IMR-90 (cell line): ENCODE data around the gene VSTM2A. TPM values are rescaled to one million over a fixed set of nuclear protein-coding genes. Genes with fewer than 3 reads are reported as not detected.

ENCODE experiments used
- ATAC-seq: fragments of 200-7000 bp; cut with Tn5 transposase; 2 replicates; pipeline ENCODE4 v1.9.1; 2020; ENCODE audit warnings: low read depth, mild to moderate bottlenecking, moderate library complexity
- BruUV-seq: library from RNA; stranded (reverse); fragments of 400-500 nt; replicated peaks from 2 replicates; lab custom pipeline; 2021; lab: Mats Ljungman, UMichigan
- CTCF ChIA-PET: fragments of 300-600 bp; formaldehyde crosslinking; extraction: SDS; loops from one replicate; lab custom pipeline; 2021; ENCODE audit warnings: antibody characterized with exemption; lab: Yijun Ruan, JAX
- POLR2A ChIA-PET: fragments of 300-600 bp; sonication (Branson Sonifier 250); formaldehyde crosslinking; loops from one replicate; lab custom pipeline; 2022; ENCODE audit warnings: antibody characterized with exemption; ENCODE audit not compliant: unreplicated experiment; lab: Charles Lee
- DNase-seq: peaks from one replicate; pipeline ENCODE4 v3.0.0; 2013
- H2AFZ ChIP-seq: replicated peaks from 2 replicates; pipeline ENCODE3; 2013; ENCODE audit warnings: low read length, mild to moderate bottlenecking; ENCODE audit not compliant: poor library complexity
- H2AK5ac ChIP-seq: 2 replicates; pipeline ENCODE4 v1.6.1; 2013; ENCODE audit warnings: low read depth, low read length, inconsistent platforms
- H2AK9ac ChIP-seq: replicated peaks from 2 replicates; pipeline ENCODE3; 2013; ENCODE audit warnings: mild to moderate bottlenecking, low read depth, low read length, moderate library complexity; ENCODE audit not compliant: poor library complexity
- H2BK120ac ChIP-seq: 2 replicates; pipeline ENCODE4 v1.6.1; 2013; ENCODE audit warnings: low read depth, low read length, inconsistent platforms
- H2BK15ac ChIP-seq: 3 replicates; pipeline ENCODE4 v1.6.1; 2013; ENCODE audit warnings: low read depth, low read length, inconsistent platforms
- H2BK20ac ChIP-seq: 2 replicates; pipeline ENCODE4 v1.6.1; 2013; ENCODE audit warnings: low read depth, mild to moderate bottlenecking, inconsistent platforms, low read length, moderate library complexity
- H2BK5ac ChIP-seq: 2 replicates; pipeline ENCODE4 v1.6.1; 2013; ENCODE audit warnings: mild to moderate bottlenecking, low read depth, low read length, inconsistent platforms; ENCODE audit not compliant: poor library complexity, severe bottlenecking
- H3K14ac ChIP-seq: replicated peaks from 2 replicates; pipeline ENCODE4 v1.6.1; 2013; ENCODE audit warnings: low read depth, low read length, inconsistent platforms
- H3K18ac ChIP-seq: 2 replicates; pipeline ENCODE4 v1.6.1; 2013; ENCODE audit warnings: low read depth, low read length, control low read depth
- H3K23ac ChIP-seq: 2 replicates; pipeline ENCODE4 v1.6.1; 2013; ENCODE audit warnings: low read depth, low read length, inconsistent platforms
- H3K27ac ChIP-seq: 2 replicates; pipeline ENCODE4 v1.5.1; 2013; ENCODE audit warnings: mild to moderate bottlenecking, control low read depth, low read length; ENCODE audit not compliant: insufficient read depth
- H3K27me3 ChIP-seq: 2 replicates; pipeline ENCODE4 v1.6.1; 2013; ENCODE audit warnings: low read length; ENCODE audit not compliant: control insufficient read depth, insufficient read depth
- H3K36me3 ChIP-seq: 2 replicates; pipeline ENCODE4 v1.6.1; 2013; ENCODE audit warnings: low read length, mixed read lengths; ENCODE audit not compliant: control insufficient read depth, insufficient read depth
- H3K4ac ChIP-seq: 2 replicates; pipeline ENCODE4 v1.6.1; 2013; ENCODE audit warnings: low read depth, low read length, inconsistent platforms
- H3K4me1 ChIP-seq: 2 replicates; pipeline ENCODE4 v1.6.1; 2013; ENCODE audit warnings: low read length, mixed read lengths; ENCODE audit not compliant: control insufficient read depth, insufficient read depth
- H3K4me2 ChIP-seq: 2 replicates; pipeline ENCODE4 v1.6.1; 2013; ENCODE audit warnings: low read depth, mild to moderate bottlenecking, control low read depth, low read length, moderate library complexity
- H3K4me3 ChIP-seq: 2 replicates; pipeline ENCODE4 v1.5.1; 2013; ENCODE audit warnings: low read depth, mild to moderate bottlenecking, control low read depth, low read length, moderate library complexity; ENCODE audit not compliant: insufficient read depth
- H3K56ac ChIP-seq: 2 replicates; pipeline ENCODE4 v1.6.1; 2013; ENCODE audit warnings: low read length, inconsistent platforms; ENCODE audit not compliant: insufficient read depth; ENCODE audit errors: extremely low read depth
- H3K79me1 ChIP-seq, 2 experiments: 2 replicates each; pipeline ENCODE4 v1.6.1; 2013; ENCODE audit warnings: low read length in 2 of 2, inconsistent platforms in 1 of 2, low read depth in 1 of 2
- H3K9ac ChIP-seq: 2 replicates; pipeline ENCODE4 v1.6.1; 2013; ENCODE audit warnings: low read depth, low read length, control low read depth
- H3K9me1 ChIP-seq: 2 replicates; pipeline ENCODE4 v1.6.1; 2013; ENCODE audit warnings: low read length, inconsistent platforms; ENCODE audit not compliant: insufficient read depth
- H3K9me3 ChIP-seq: 2 replicates; pipeline ENCODE4 v1.6.1; 2013; ENCODE audit warnings: low read length; ENCODE audit not compliant: control insufficient read depth, insufficient read depth
- H4K20me1 ChIP-seq: 2 replicates; pipeline ENCODE4 v1.6.1; 2013; ENCODE audit warnings: low read length, inconsistent platforms; ENCODE audit not compliant: insufficient read depth
- H4K5ac ChIP-seq: 2 replicates; pipeline ENCODE4 v1.6.1; 2013; ENCODE audit warnings: mild to moderate bottlenecking, low read depth, low read length, control low read depth
- H4K8ac ChIP-seq, 2 experiments: 2 replicates each; pipeline ENCODE4 v1.6.1; 2013; ENCODE audit warnings: low read depth in 2 of 2, low read length in 2 of 2, control low read depth in 1 of 2, inconsistent platforms in 1 of 2
- H4K91ac ChIP-seq: 2 replicates; pipeline ENCODE4 v1.6.1; 2013; ENCODE audit warnings: low read depth, low read length, inconsistent platforms; ENCODE audit not compliant: insufficient read depth
- CHD1 ChIP-seq: IDR thresholded peaks from 2 replicates; pipeline ENCODE4 v1.6.1; 2012; ENCODE audit warnings: low read depth, low read length, improper control_type of control experiment
- ELK1 ChIP-seq: fragments of 150-350 bp; IDR thresholded peaks from 2 replicates; pipeline ENCODE4 v1.6.1; 2016; ENCODE audit warnings: low read depth, mild to moderate bottlenecking, low read length, moderate library complexity, borderline replicate concordance
- MAFK ChIP-seq: IDR thresholded peaks from 2 replicates; pipeline ENCODE4 v1.6.1; 2012; ENCODE audit warnings: low read depth, low read length, improper control_type of control experiment
- MAZ ChIP-seq: IDR thresholded peaks from 2 replicates; pipeline ENCODE4 v1.6.1; 2012; ENCODE audit warnings: low read depth, mild to moderate bottlenecking, low read length, improper control_type of control experiment, moderate library complexity, borderline replicate concordance
- NFE2L2 ChIP-seq: fragments of 150-350 bp; IDR thresholded peaks from 2 replicates; pipeline ENCODE4 v1.6.1; 2016; ENCODE audit warnings: low read depth, mild to moderate bottlenecking, low read length
- RAD21 ChIP-seq: IDR thresholded peaks from 2 replicates; pipeline ENCODE4 v1.6.1; 2012; ENCODE audit warnings: low read length, improper control_type of control experiment
- SMC3 ChIP-seq: fragments of 150-350 bp; IDR thresholded peaks from 2 replicates; pipeline ENCODE4 v1.6.1; 2016; ENCODE audit warnings: low read depth, mild to moderate bottlenecking, antibody characterized with exemption, low read length, moderate library complexity
- WGBS, 2 experiments: methylation state at CpG; one replicate each; pipeline versions ENCODE4 v1.1.5 to v1.1.7; 2013; ENCODE audit warnings: missing lambda C conversion rate in 2 of 2; ENCODE audit not compliant: insufficient read length in 1 of 2; ENCODE audit errors: extremely low coverage in 2 of 2; 5-methylcytosine and 5-hydroxymethylcytosine counted together
- dilution Hi-C: fragments of 300-500 bp; cut with HindIII; formaldehyde crosslinking; loops from one replicate; pipeline ENCODE4 v1.14.3; 2018; ENCODE audit warnings: low sequenced_read_pairs; ENCODE audit not compliant: unreplicated experiment
- in situ Hi-C: fragments of 300-500 bp; cut with MboI; formaldehyde crosslinking; loops from 3 replicates; pipeline ENCODE4 v1.14.3; 2019; ENCODE audit warnings: low sequenced_read_pairs, inconsistent platforms, mixed read lengths
- intact Hi-C: fragments of 100-400 bp; cut with micrococcal nuclease; formaldehyde crosslinking; loops from 2 replicates; pipeline ENCODE4 v1.10.0; 2022
- polyA plus RNA-seq, 3 experiments: library from polyadenylated mRNA; depleted of rRNA; stranded (reverse); fragments of >200 nt; gene quantifications; 2 replicates each; pipeline ENCODE4 v1.2.3, GENCODE V29; 2012; ENCODE audit warnings: low replicate concordance in 1 of 3
- total RNA-seq: library from RNA; depleted of rRNA; stranded (reverse); fragments of >200 nt; gene quantifications from 2 replicates; pipeline ENCODE4 v1.2.3, GENCODE V29; 2012

VSTM2A gene
- total and polyA plus RNA-seq, 2 of the 4 experiments (the other 2 are of a cell fraction): not detected

DNA sequence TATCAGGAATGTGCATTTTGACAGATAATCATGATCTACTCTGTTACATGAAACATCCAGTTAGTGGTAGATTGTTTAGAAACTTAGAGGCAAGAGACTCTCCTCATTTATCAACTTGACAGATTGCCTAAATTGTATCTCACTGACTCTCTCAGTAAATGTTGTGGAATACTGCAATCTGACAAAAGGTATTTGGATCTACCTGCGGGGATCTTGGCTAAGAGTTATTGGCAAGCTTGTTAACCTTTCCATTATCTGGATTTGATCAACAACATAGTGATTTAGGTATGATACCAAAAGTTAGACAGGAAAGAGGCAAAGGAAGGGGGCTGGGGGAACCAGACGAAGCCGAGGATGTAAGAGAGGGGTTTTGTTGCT, 2.0 kb downstream of the VSTM2A start:
- no peak overlapping the region for H2BK5ac ChIP-seq
- no peak overlapping the region for H4K5ac ChIP-seq
- no peaks in the 10 kb centered on the region for H3K9me3 ChIP-seq
- ChIA-PET CTCF (no interaction called here), POLR2A (no interaction called here)
- H3K4me2 ChIP-seq: no peak overlapping the region
- peaks cover 24% of the 10 kb centered on the region for H3K27me3 ChIP-seq
- H2AFZ ChIP-seq: no peak overlapping the region
- H4K20me1 ChIP-seq: no peaks in the 10 kb centered on the region
- no peaks in the 10 kb centered on the region for H3K36me3 ChIP-seq
- no peak overlapping the region for H4K8ac ChIP-seq
- H3K18ac ChIP-seq: no peak overlapping the region
- no peak overlapping the region for H3K27ac ChIP-seq
- intact Hi-C loops: no loop called here
- H4K91ac ChIP-seq: no peak overlapping the region
- ATAC-seq (no peak), DNase-seq (no peak)
- WGBS, 2 experiments: 0% methylated on average over 1 of the region's 3 CpGs; no CpG with 5 or more reads in 1 of the 2 experiments
- H2AK9ac ChIP-seq: no peak overlapping the region
- no peak overlapping the region for H3K4ac ChIP-seq
- H3K9ac ChIP-seq: no peak overlapping the region
- H3K14ac ChIP-seq: no peak overlapping the region
- no peak for TF ChIP-seq SMC3
- no peak for TF ChIP-seq MAFK
- no peak for TF ChIP-seq CHD1
- no peak for TF ChIP-seq ELK1
- TF ChIP-seq RAD21: no peak
- no peak for TF ChIP-seq NFE2L2
- TF ChIP-seq MAZ: no peak
- H3K56ac ChIP-seq: no peak overlapping the region
- no peaks in the 10 kb centered on the region for H3K4me1 ChIP-seq
- no peak overlapping the region for H3K4me3 ChIP-seq
- dilution Hi-C loops: no loop called here
- H3K23ac ChIP-seq: no peak overlapping the region
- in situ Hi-C loops: no loop called here
- H2BK15ac ChIP-seq: no peak overlapping the region
- no peak overlapping the region for H2AK5ac ChIP-seq
- H2BK20ac ChIP-seq: no peak overlapping the region
- no TSS peak for BruUV-seq
- H3K79me1 ChIP-seq: no peaks in the 10 kb centered on the region
- H2BK120ac ChIP-seq: no peak overlapping the region
- no peaks in the 10 kb centered on the region for H3K9me1 ChIP-seq
